ENCODE results near the gene PLXDC2.

The PLXDC2 gene

GRCh38 chr10:19947215-19947614 lies 131.0 kb downstream of the PLXDC2 start:
- H3K4me2 ChIP-seq (ENCODE audit: insufficient read depth, low read length), result no peak overlapping the region
- ATAC-seq (ENCODE audit: insufficient read depth, low read depth), result no peak
- no peaks in the 10 kb centered on the region for H3K36me3 ChIP-seq (ENCODE audit: insufficient read depth, low read length)
- no peak overlapping the region for H2AFZ ChIP-seq (ENCODE audit: low read depth, low read length)
- TF ChIP-seq EZH2 (IDR thresholded peaks at IDR 0.05; ENCODE audit: borderline replicate concordance, low read depth, low read length, severe bottlenecking) (no peak), CTCF (IDR thresholded peaks at IDR 0.05; ENCODE audit: borderline replicate concordance, extremely low read depth, low read length, poor library complexity, severe bottlenecking) (no peak)
- no peaks in the 10 kb centered on the region for H3K79me2 ChIP-seq (ENCODE audit: insufficient read depth, low read length)
- no peaks in the 10 kb centered on the region for H3K4me1 ChIP-seq (ENCODE audit: insufficient read depth, low read length)
- H3K27me3 ChIP-seq (ENCODE audit: insufficient read depth, low read length, poor library complexity), result no peaks in the 10 kb centered on the region
- H4K20me1 ChIP-seq (ENCODE audit: insufficient read depth, low read length), result no peaks in the 10 kb centered on the region
- DNase-seq, result no peak
- H3K27ac ChIP-seq (ENCODE audit: low read length), result no peak overlapping the region
- no peaks in the 10 kb centered on the region for H3K9me3 ChIP-seq (ENCODE audit: insufficient read depth, low read length, severe bottlenecking)
- H3K9ac ChIP-seq (ENCODE audit: low read depth, low read length), result no peak overlapping the region
- H3K4me3 ChIP-seq (ENCODE audit: low read depth in 1 of 2, low read length in 2 of 2), result no peak overlapping the region

- H3K79me2 ChIP-seq (ENCODE audit: insufficient read depth, low read length), result no peaks in the 10 kb centered on the region
- H3K27ac ChIP-seq (ENCODE audit: low read length), result no peak overlapping the region
- H3K4me3 ChIP-seq (ENCODE audit: low read depth in 1 of 2, low read length in 2 of 2), result no peak overlapping the region
- no peak for TF ChIP-seq EZH2 (IDR thresholded peaks at IDR 0.05; ENCODE audit: borderline replicate concordance, low read depth, low read length, severe bottlenecking)
- TF ChIP-seq CTCF (IDR thresholded peaks at IDR 0.05; ENCODE audit: borderline replicate concordance, extremely low read depth, low read length, poor library complexity, severe bottlenecking), result no peak
- H3K9me3 ChIP-seq (ENCODE audit: insufficient read depth, low read length, severe bottlenecking), result no peaks in the 10 kb centered on the region
- H3K36me3 ChIP-seq (ENCODE audit: insufficient read depth, low read length), result no peaks in the 10 kb centered on the region
- H3K4me2 ChIP-seq (ENCODE audit: insufficient read depth, low read length), result no peak overlapping the region
- DNase-seq (no peak), ATAC-seq (ENCODE audit: insufficient read depth, low read depth) (no peak)
- no peaks in the 10 kb centered on the region for H4K20me1 ChIP-seq (ENCODE audit: insufficient read depth, low read length)
- H3K4me1 ChIP-seq (ENCODE audit: insufficient read depth, low read length), result no peaks in the 10 kb centered on the region
- no peak overlapping the region for H3K9ac ChIP-seq (ENCODE audit: low read depth, low read length)
- no peaks in the 10 kb centered on the region for H3K27me3 ChIP-seq (ENCODE audit: insufficient read depth, low read length, poor library complexity)
- H2AFZ ChIP-seq (ENCODE audit: low read depth, low read length), result no peak overlapping the region
These were observed 131.4 kb downstream of the PLXDC2 start for GRCh38 chr10:19947656-19948055.

GRCh38 chr10:19952224-19953010 lies 136.2 kb downstream of the PLXDC2 start:
- Histone ChIP-seq H4K20me1 (ENCODE audit: insufficient read depth, low read length) (no peaks in the 10 kb centered on the region), H3K9me3 (ENCODE audit: insufficient read depth, low read length, severe bottlenecking) (no peaks in the 10 kb centered on the region), H3K79me2 (ENCODE audit: insufficient read depth, low read length) (no peaks in the 10 kb centered on the region), H3K36me3 (ENCODE audit: insufficient read depth, low read length) (no peaks in the 10 kb centered on the region), H2AFZ (ENCODE audit: low read depth, low read length) (no peak overlapping the region), H3K4me3 (ENCODE audit: low read depth in 1 of 2, low read length in 2 of 2) (no peak overlapping the region), H3K27me3 (ENCODE audit: insufficient read depth, low read length, poor library complexity) (no peaks in the 10 kb centered on the region), H3K4me2 (ENCODE audit: insufficient read depth, low read length) (no peak overlapping the region), H3K27ac (ENCODE audit: low read length) (no peak overlapping the region), H3K9ac (ENCODE audit: low read depth, low read length) (no peak overlapping the region), H3K4me1 (ENCODE audit: insufficient read depth, low read length) (no peaks in the 10 kb centered on the region)
- TF ChIP-seq CTCF (IDR thresholded peaks at IDR 0.05; ENCODE audit: borderline replicate concordance, extremely low read depth, low read length, poor library complexity, severe bottlenecking) (no peak), EZH2 (IDR thresholded peaks at IDR 0.05; ENCODE audit: borderline replicate concordance, low read depth, low read length, severe bottlenecking) (no peak)
- ATAC-seq (ENCODE audit: insufficient read depth, low read depth), result no peak
- DNase-seq, result no peak

Measured in DND-41 (cell line).